ENCODE results near the gene CHST6.

The CHST6 gene

GRCh38 chr16:75452464-75453190 lies 42.6 kb downstream of the CHST6 start:
- H3K4me3 ChIP-seq (ENCODE audit: low read depth, low read length) = no peak overlapping the region
- TF ChIP-seq CTCF (IDR thresholded peaks at IDR 0.05; ENCODE audit: low read depth, low read length) = no peak

- no peak for TF ChIP-seq CTCF (IDR thresholded peaks at IDR 0.05; ENCODE audit: low read depth, low read length)
Measured at GRCh38 chr16:75446416-75446815, 48.8 kb downstream of the CHST6 start.

GRCh38 chr16:75445298-75445697 lies 49.9 kb downstream of the CHST6 start:
- no peak overlapping the region for H3K4me3 ChIP-seq (ENCODE audit: low read depth, low read length)
- no peak for TF ChIP-seq CTCF (IDR thresholded peaks at IDR 0.05; ENCODE audit: low read depth, low read length)

More at GRCh38 chr16:75446416-75446815, 48.8 kb downstream of the CHST6 start:
- no peak overlapping the region for H3K4me3 ChIP-seq (ENCODE audit: low read depth, low read length)

GRCh38 chr16:75443298-75443697 lies 51.9 kb downstream of the CHST6 start:
- no peak for TF ChIP-seq CTCF (IDR thresholded peaks at IDR 0.05; ENCODE audit: low read depth, low read length)
- H3K4me3 ChIP-seq (ENCODE audit: low read depth, low read length) = no peak overlapping the region

- no peak for TF ChIP-seq CTCF (IDR thresholded peaks at IDR 0.05; ENCODE audit: low read depth, low read length)
- peak overlapping the region; percentile 75 for H3K4me3 ChIP-seq (ENCODE audit: low read depth, low read length)
Measured at GRCh38 chr16:75433732-75434413, 61.4 kb downstream of the CHST6 start.

GRCh38 chr16:75432828-75433731 lies 62.2 kb downstream of the CHST6 start, which contains the start of gene CFDP1:
TSS of gene CFDP1 (minus strand) at chr16:75433503. CDS start at chr16:75433352, 151 bp downstream.
- no peak for TF ChIP-seq CTCF (IDR thresholded peaks at IDR 0.05; ENCODE audit: low read depth, low read length)
- peak within 1 kb of the TSS; percentile 75 for H3K4me3 ChIP-seq (ENCODE audit: low read depth, low read length)
